K562 (cell line): ENCODE measurements around the gene RPL15.

Experiments
- EGR1 ChIP-seq: fragments of 450-650 bp; conservative IDR thresholded peaks from 2 replicates; pipeline ENCODE4 v1.6.1; 2017; ENCODE audit warnings: mild to moderate bottlenecking
- ELF1 ChIP-seq: fragments of 200-800 bp; sonication (Bioruptor generic); IDR thresholded peaks from 2 replicates; pipeline ENCODE4 v1.6.1; 2016; ENCODE audit warnings: missing genetic modification characterization, missing compliant biosample characterization
- HNRNPUL1 ChIP-seq: fragments of 200-400 bp; formaldehyde crosslinking; IDR thresholded peaks from 2 replicates; pipeline ENCODE4 v1.6.1; 2017; ENCODE audit warnings: low read length
- KDM1A ChIP-seq, 2 experiments: fragments of 450-650 bp; IDR thresholded peaks; 2 replicates each; pipeline ENCODE4 v1.6.1; 2016; ENCODE audit warnings: mild to moderate bottlenecking in 2 of 2
- KLF10 ChIP-seq: fragments of 250-450 bp; sonication (Bioruptor Pico); IDR thresholded peaks from 2 replicates; pipeline ENCODE4 v1.6.1; 2021; ENCODE audit warnings: matching md5 sums
- MEF2A ChIP-seq: IDR thresholded peaks from 2 replicates; pipeline ENCODE4 v1.6.1; 2011; ENCODE audit warnings: low read depth, mild to moderate bottlenecking, low read length, moderate library complexity; ENCODE audit not compliant: control insufficient read depth
- MXI1 ChIP-seq: IDR thresholded peaks from 2 replicates; pipeline ENCODE4 v1.6.1; 2011; ENCODE audit warnings: low read depth, mild to moderate bottlenecking, improper control_type of control experiment, low read length
- POLR2A ChIP-seq: fragments of 450-650 bp; conservative IDR thresholded peaks from 2 replicates; pipeline ENCODE4 v1.6.1; 2016
- SP2 ChIP-seq: IDR thresholded peaks from 2 replicates; pipeline ENCODE4 v1.6.1; 2011; ENCODE audit warnings: mild to moderate bottlenecking, low read depth, low read length, moderate library complexity; ENCODE audit not compliant: poor library complexity, severe bottlenecking; ENCODE audit errors: extremely low read depth
- TAF1 ChIP-seq: IDR thresholded peaks from 2 replicates; pipeline ENCODE4 v1.6.1; 2011; ENCODE audit warnings: mild to moderate bottlenecking, low read length, moderate library complexity; ENCODE audit not compliant: insufficient read depth, control insufficient read depth, severe bottlenecking; ENCODE audit errors: extremely low read depth
- YY1 ChIP-seq, 3 experiments: IDR thresholded peaks; 2 replicates each; pipeline ENCODE4 v1.6.1; 2011; ENCODE audit warnings: low read length in 2 of 3, mild to moderate bottlenecking in 2 of 3, moderate library complexity in 2 of 3, borderline replicate concordance in 1 of 3, control low read depth in 1 of 3, low read depth in 1 of 3; ENCODE audit not compliant: insufficient read depth in 3 of 3, insufficient replicate concordance in 2 of 3, control insufficient read depth in 1 of 3, insufficient read length in 1 of 3; ENCODE audit errors: extremely low read depth in 1 of 3
- ZNF274 ChIP-seq: IDR thresholded peaks from 2 replicates; pipeline ENCODE4 v1.6.1; 2011; ENCODE audit warnings: low read depth, mild to moderate bottlenecking, low read length, moderate library complexity, borderline replicate concordance
- ZNF347 ChIP-seq: fragments of 450-650 bp; formaldehyde crosslinking; IDR thresholded peaks from 2 replicates; pipeline ENCODE4 v1.4.0; 2020; ENCODE audit warnings: low read depth, mild to moderate bottlenecking, moderate library complexity
- TF ChIP-seq, protein P1 (sequence below), 2 experiments: fragments of 450-650 bp; formaldehyde crosslinking in 1 of 2; IDR thresholded peaks; 2 replicates each; pipeline versions ENCODE4 v1.4.0 to v1.6.1; 2014 to 2020; ENCODE audit warnings: mild to moderate bottlenecking in 2 of 2, borderline replicate concordance in 1 of 2, low read depth in 1 of 2

DNA sequence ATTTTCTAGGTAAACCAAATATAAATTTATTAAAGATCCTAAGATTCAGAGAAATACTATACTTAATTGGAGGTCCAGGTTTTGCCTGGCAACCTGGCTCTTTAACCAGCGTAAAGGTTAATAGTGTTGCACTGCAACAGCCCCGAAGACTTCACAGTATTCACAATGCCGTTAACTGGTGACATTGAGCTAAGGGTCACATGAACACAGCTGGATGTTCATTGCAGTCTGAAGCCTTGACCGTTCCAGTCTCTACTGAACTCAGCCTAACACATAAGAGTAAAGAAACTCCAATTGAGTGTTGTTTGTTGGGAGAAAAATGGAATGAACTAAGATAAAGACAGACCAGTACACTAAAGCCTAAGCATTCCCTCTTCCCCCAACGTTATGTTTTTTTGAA is 27.0 kb upstream of the RPL15 start:
- TF ChIP-seq MEF2A (no peak), ELF1 (tag) (no peak), KLF10 (CRISPR knock-in tag) (no peak), MXI1 (no peak), KDM1A (IDR thresholded peaks at IDR 0.05) (no peak), TAF1 (no peak), SP2 (no peak), EGR1 (no peak), POLR2A (no peak), HNRNPUL1 (no peak), YY1 (IDR thresholded peaks at IDR 0.05; ENCODE audit: borderline replicate concordance in 1 of 3, control insufficient read depth in 1 of 3, extremely low read depth in 1 of 3, insufficient read depth in 3 of 3, insufficient read length in 1 of 3, insufficient replicate concordance in 2 of 3, low read depth in 1 of 3, low read length in 2 of 3) (no peak), ZNF347 (CRISPR knock-in tag) (no peak), ZNF274 (no peak)
- TF ChIP-seq, protein P1, sequence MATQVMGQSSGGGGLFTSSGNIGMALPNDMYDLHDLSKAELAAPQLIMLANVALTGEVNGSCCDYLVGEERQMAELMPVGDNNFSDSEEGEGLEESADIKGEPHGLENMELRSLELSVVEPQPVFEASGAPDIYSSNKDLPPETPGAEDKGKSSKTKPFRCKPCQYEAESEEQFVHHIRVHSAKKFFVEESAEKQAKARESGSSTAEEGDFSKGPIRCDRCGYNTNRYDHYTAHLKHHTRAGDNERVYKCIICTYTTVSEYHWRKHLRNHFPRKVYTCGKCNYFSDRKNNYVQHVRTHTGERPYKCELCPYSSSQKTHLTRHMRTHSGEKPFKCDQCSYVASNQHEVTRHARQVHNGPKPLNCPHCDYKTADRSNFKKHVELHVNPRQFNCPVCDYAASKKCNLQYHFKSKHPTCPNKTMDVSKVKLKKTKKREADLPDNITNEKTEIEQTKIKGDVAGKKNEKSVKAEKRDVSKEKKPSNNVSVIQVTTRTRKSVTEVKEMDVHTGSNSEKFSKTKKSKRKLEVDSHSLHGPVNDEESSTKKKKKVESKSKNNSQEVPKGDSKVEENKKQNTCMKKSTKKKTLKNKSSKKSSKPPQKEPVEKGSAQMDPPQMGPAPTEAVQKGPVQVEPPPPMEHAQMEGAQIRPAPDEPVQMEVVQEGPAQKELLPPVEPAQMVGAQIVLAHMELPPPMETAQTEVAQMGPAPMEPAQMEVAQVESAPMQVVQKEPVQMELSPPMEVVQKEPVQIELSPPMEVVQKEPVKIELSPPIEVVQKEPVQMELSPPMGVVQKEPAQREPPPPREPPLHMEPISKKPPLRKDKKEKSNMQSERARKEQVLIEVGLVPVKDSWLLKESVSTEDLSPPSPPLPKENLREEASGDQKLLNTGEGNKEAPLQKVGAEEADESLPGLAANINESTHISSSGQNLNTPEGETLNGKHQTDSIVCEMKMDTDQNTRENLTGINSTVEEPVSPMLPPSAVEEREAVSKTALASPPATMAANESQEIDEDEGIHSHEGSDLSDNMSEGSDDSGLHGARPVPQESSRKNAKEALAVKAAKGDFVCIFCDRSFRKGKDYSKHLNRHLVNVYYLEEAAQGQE (IDR thresholded peaks at IDR 0.05; ENCODE audit: borderline replicate concordance) = no peak
- TF ChIP-seq, protein P1 (CRISPR knock-in tag; IDR thresholded peaks at IDR 0.05; ENCODE audit: low read depth) = no peak
